ENCODE measurements around the gene CBL. TPM values are rescaled to one million over a fixed set of nuclear protein-coding genes. Genes with fewer than 3 reads are reported as not detected.

Gene CBL
- total RNA-seq, 1 experiment from 2014 or later, result 45.6 TPM

- ATAC-seq (no peak), DNase-seq (ENCODE audit: low spot score) (no peak)
- Mint-ChIP-seq H3K36me3 (peaks cover 44% of the 10 kb centered on the region), H3K4me3 (no peak overlapping the region), H3K27me3 (ENCODE audit: low read depth) (no peaks in the 10 kb centered on the region), H3K9me3 (no peaks in the 10 kb centered on the region), H3K4me1 (no peaks in the 10 kb centered on the region), H3K27ac (no peak overlapping the region)
- ChIA-PET CTCF (interaction anchor here (1.3 kb wide), 1 partner anchor 79 kb away, joined by 9 read pairs; the partner anchor contains the start of gene CBL), POLR2A (no interaction called here)
- TF ChIP-seq NFYB (CRISPR knock-in tag; conservative IDR thresholded peaks at IDR 0.05; ENCODE audit: low read depth) (no peak), PRRX2 (CRISPR knock-in tag; IDR thresholded peaks at IDR 0.05) (no peak), ZNF671 (CRISPR knock-in tag; IDR thresholded peaks at IDR 0.05) (no peak), OVOL2 (CRISPR knock-in tag; IDR thresholded peaks at IDR 0.05; ENCODE audit: borderline replicate concordance) (no peak), ERG (CRISPR knock-in tag; IDR thresholded peaks at IDR 0.05) (no peak), GABPB1 (CRISPR knock-in tag; IDR thresholded peaks at IDR 0.05) (no peak), STAT6 (CRISPR knock-in tag; conservative IDR thresholded peaks at IDR 0.05; ENCODE audit: low read depth) (no peak), TP53 (CRISPR knock-in tag; IDR thresholded peaks at IDR 0.05) (no peak), MAX (CRISPR knock-in tag; IDR thresholded peaks at IDR 0.05) (no peak), ZBTB43 (CRISPR knock-in tag; IDR thresholded peaks at IDR 0.05) (no peak), HMGA2 (CRISPR knock-in tag; IDR thresholded peaks at IDR 0.05) (no peak)
These were observed 79.3 kb downstream of the CBL start for GRCh38 chr11:119285431-119285830.

- no peak overlapping the region for H3K4me3 Mint-ChIP-seq
- H3K4me1 Mint-ChIP-seq, result no peaks in the 10 kb centered on the region
- H3K27me3 Mint-ChIP-seq (ENCODE audit: low read depth), result no peaks in the 10 kb centered on the region
- H3K27ac Mint-ChIP-seq, result no peak overlapping the region
- ChIA-PET CTCF (no interaction called here), POLR2A (no interaction called here)
- TF ChIP-seq SMAD4 (CRISPR knock-in tag; IDR thresholded peaks at IDR 0.05), result no peak
- TF ChIP-seq NR1H2 (CRISPR knock-in tag; IDR thresholded peaks at IDR 0.05), result no peak
- no peak for TF ChIP-seq ZNF121 (CRISPR knock-in tag; IDR thresholded peaks at IDR 0.05)
- TF ChIP-seq ATF6 (CRISPR knock-in tag; IDR thresholded peaks at IDR 0.05), result no peak
- TF ChIP-seq E2F1 (CRISPR knock-in tag; IDR thresholded peaks at IDR 0.05), result no peak
- H3K36me3 Mint-ChIP-seq, result peaks cover 61% of the 10 kb centered on the region
- ATAC-seq (no peak), DNase-seq (ENCODE audit: low spot score) (no peak)
- H3K9me3 Mint-ChIP-seq, result peaks cover 5% of the 10 kb centered on the region; the same call in 1 of the 2 replicates
These were observed 82.1 kb downstream of the CBL start for GRCh38 chr11:119288219-119288618.
